HG03045 (cell line): ENCODE data around the gene SH3PXD2B.
"Not testable (repeated sequence)": the region's sequence is repeated elsewhere in the genome, so short reads cannot be mapped to it uniquely, and the experiment has no call there.

ENCODE experiments used
- ATAC-seq: cut with Tn5 transposase; IDR thresholded peaks from one replicate; pipeline ENCODE4 v1.9.1; 2021; ENCODE audit warnings: mild to moderate bottlenecking, moderate library complexity; ENCODE audit not compliant: unreplicated experiment

Gene SH3PXD2B

DNA sequence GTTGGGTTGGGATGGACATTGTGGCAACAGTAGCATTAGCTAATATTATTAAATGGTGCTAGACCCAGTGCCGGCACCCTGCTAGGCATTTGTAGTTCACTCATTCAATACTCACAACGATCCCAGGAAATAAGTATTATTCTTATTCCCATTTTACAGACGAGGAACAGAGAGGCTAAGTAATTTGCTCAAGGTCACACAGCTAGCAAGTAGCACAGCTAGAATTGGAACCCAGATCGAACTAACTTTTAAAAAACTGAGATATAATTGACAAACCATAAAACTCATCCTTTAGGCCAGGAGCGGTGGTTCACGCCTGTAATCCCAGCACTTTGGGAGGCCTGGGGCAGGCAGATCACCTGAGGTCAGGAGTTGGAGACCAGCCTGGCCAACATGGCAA lies 79.5 kb downstream of the SH3PXD2B start:
- ATAC-seq = no peak

DNA sequence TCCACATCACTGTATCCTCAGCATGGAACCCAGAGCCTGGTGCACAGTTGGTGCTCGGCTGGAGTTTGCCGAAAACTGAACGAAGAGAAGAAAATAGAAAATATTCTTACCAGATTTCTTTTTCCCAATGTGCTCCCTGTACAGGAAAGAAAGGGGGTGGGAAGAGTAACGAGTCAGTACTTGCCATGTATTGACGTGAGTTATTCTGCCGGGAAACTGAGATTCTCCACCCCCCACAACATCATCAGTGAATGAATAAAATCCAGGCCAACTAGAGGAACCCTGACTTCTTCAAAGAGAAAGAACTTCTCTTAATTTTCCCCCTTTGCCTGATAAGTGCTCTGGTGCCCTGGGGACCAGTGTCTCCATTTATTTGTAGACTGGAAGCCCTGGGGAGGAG lies 80.6 kb downstream of the SH3PXD2B start:
- no peak for ATAC-seq

- ATAC-seq = no peak
Measured at GRCh38 chr5:172371684-172372083, 82.6 kb downstream of the SH3PXD2B start.

- no peak for ATAC-seq
Measured at GRCh38 chr5:172370648-172371545, 83.4 kb downstream of the SH3PXD2B start.

- no peak for ATAC-seq
Measured at GRCh38 chr5:172370237-172370640, 84.1 kb downstream of the SH3PXD2B start.

DNA sequence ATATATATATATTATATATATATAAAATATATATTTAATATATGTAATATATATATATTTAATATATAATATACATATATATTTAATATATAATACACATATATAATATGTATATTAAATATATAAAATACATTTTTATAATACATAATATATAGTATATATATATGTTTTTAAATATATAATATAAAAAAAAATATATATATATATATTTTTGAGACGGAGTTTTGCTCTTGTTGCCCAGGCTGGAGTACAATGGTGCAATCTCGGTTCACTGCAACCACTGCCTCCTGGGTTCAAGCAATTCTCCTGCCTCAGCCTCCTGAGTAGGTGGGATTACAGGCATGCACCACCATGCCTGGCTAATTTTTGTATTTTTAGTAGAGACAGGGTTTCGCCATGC lies 85.6 kb downstream of the SH3PXD2B start:
- ATAC-seq = not testable (repeated sequence)

DNA sequence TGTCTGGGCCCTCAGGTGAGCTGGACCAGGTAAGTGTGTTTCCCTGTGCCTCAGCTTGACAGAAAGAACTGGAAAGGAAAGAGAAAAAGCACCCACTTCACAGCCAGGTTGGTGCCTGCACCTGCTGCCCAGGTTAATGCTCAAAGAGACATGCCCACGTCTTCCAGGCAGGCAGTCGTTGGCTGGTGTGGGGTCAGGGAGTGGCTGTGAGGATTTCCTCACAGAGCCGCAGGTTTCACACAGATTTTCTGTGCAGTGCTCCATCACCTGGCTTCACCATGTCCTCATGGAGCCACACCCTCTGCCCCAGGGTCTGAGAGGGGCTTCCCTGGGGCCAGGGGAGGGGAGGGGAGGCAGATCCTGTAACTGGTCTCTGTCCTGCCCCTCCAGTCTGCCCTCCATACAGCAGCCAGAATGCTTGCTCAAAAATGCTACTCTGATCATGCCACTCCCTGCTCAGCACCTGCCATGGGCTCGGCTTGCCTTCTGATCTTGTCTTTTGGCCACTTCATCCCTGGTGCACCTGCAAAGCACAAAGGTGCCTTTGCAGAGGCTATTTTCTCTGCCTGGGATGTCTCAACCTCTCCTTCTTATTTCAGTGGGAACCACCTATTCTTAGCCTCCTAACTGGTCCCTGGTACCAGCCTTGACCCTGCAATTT lies 88.2 kb downstream of the SH3PXD2B start:
- ATAC-seq = no peak

- ATAC-seq = no peak
Measured at GRCh38 chr5:172364773-172365172, 89.6 kb downstream of the SH3PXD2B start.

DNA sequence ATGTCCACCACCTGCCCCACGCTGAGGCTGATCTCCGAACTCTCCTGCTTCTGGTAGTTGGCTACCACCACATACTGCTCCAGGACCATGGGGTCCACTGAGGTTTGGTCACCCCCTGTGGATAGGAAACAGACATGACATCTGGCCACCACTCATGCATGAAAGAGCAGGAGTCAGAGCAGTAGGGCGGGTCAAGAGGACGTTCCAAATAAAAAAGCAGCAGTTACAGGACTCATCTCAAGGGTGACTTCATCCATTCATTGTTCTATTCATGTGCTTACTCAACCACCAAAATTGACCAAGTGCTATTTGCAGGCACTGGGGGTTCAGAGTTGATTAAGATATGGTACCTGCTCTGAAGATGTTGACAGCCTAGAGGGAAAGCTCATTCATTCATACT lies 91.6 kb downstream of the SH3PXD2B start:
- no peak for ATAC-seq

- ATAC-seq = no peak
Measured at GRCh38 chr5:172361566-172362238, 92.6 kb downstream of the SH3PXD2B start.

- ATAC-seq = no peak
Measured at GRCh38 chr5:172358345-172358744, 96.0 kb downstream of the SH3PXD2B start.

DNA sequence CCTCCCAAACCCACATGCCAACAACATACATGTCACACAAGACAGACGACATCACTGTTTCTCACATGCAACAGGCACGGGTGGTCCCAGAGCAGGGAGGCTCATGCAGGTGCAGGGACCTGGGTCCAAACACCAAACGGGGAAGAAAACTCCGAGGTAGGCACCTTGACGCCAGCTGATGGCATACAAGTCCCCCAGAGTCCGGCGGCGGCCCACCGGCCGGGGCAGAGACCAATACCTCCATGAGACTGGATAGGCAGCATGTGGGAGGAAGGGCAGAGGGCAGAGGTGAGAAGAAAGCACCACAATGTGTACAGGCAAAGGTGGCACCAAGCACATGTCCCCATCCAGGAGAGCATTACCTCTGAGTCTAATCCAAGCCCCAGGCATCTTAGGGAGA lies 97.8 kb downstream of the SH3PXD2B start:
- no peak for ATAC-seq

GRCh38 chr5:172356047-172356446 lies 98.3 kb downstream of the SH3PXD2B start:
- ATAC-seq = no peak

- no peak for ATAC-seq
Measured at GRCh38 chr5:172353846-172354245, 100.5 kb downstream of the SH3PXD2B start.

DNA sequence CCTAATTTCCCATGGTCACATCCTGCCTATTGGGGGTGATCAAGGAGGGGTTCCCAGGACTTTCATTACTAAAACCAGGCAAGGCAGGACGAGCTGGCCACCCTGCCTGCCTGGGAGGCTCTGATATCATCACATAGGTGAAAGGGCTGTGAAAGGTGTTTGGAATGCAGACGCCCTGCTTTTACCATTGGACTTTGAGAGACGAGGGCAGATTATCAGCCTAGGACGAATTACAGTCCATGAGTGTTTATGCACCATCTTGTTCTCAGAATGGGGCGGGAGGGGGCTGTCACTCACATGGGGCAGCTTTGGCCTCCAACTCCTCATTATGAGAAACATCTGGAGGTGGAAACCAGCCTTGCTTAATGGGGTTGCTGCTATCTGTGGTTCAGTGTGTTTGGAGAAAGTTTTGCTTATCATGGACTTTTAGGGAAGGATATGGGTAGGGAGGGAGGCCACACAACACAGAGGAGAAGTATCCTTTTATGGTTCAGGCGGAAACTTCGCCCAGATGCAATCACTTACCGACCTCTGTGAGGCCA lies 101.0 kb downstream of the SH3PXD2B start:
- no peak for ATAC-seq

GRCh38 chr5:172352526-172352925 lies 101.8 kb downstream of the SH3PXD2B start:
- not testable (repeated sequence) for ATAC-seq

DNA sequence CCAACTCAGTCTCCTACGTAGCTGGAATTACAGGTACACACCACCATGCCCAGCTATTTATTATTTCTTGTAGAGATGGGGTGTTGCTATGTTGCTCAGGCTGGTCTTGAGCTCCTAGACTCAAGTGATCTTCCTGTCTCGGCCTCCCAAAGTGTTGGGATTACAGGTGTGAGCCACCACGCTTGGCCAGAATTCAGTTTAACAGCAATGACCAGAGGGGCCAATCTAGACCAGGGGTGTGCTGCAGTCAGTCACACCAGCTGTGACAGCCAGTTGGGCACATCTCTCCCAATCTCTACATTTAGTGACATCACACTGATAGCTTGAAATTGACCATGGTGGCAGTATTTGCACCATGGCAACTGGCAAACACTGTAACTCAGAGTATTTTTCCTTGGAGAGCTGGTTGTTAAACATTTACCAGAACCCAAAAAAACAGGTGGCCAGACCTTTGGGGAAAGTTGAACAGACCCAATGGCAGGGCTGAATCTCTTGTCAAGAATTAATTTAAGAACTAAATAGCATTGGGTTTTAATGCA lies 103.0 kb downstream of the SH3PXD2B start:
- no peak for ATAC-seq

DNA sequence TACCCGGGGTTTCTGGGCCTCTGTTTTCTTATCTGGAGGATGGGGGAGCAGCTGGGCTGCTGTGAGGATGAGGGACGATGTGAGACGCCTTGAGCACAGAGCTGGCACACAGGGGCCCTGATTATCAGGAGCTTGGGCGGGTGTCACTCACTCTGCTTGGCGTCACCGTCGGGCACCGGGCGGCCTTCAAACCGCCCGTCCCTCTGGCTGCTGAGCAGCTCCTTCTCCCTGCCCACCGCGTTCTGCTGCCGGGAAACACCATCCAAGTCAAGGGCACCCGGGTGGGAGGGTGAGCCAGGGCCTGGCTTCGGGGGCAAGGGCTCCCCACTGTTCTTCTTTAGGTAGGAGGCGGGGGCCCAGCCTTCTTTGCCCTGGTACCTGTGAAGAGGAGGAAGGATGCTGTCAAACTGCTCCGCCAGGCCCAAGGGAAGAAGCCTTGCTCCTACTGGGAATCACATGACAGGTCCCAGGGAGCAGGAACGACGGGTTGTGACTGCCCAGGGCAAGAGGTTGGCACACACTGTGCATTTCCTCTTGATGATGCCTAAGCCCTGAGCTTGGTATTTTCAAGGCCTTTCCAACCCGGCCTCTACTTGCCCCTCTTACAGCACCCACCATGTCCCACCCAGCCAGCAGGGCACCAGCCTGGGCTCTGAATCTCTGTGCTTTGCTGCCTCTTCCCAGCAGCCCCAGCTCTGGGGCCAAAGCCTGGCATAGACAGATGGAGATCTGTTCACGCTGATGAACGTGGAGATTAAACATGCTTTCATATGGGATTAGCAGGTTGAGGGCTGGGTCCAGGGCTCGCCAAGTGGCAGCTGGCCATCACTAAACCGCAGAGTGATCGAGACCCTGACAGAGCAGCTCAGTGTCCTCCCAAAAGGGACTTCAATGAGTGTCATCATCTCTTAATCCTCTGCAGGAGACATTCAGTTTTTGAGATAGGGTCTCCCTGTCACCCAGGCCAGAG lies 103.8 kb downstream of the SH3PXD2B start:
- no peak for ATAC-seq

DNA sequence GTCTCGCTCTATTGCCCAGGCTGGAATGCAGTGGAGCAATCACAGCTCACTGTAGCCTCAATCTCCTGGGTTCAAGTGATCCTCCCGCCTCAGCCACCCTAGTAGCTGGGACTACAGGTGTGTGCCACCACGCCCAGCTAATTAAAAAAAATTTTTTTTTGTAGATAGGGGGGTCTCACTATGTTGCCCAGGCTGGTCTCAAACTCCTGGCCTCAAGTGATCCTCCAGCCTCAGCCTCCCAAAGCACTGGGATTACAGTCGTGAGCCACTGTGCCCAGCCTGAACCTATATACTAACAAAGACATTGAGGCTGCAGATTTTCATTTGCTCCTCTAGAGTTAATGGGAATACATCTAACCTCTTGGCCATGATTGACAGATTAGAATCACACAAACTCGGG lies 105.6 kb downstream of the SH3PXD2B start:
- not testable (repeated sequence) for ATAC-seq

DNA sequence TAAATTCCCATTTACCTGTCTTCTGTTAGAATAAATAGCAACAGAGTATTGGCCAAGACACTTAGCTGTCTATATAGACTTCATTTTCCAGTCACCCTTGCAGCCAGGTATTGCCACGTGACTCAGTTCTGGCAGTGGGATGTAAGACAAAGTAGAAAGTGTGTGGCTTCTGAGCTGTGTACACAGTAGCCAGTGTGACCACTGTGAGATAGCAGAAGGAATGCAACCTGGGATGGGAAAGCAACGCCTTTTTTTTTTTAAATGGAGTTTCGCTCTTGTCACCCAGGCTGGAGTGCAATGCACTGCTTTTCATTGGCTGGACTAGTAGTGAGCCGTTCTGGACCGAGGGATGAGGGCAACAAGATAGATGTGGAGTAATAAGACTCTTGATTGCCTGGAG lies 106.2 kb downstream of the SH3PXD2B start:
- ATAC-seq = no peak
